ENCODE measurements around the gene ATP2B3. TPM values are rescaled to one million over a fixed set of nuclear protein-coding genes. Genes with fewer than 3 reads are reported as not detected.

Gene ATP2B3
- total RNA-seq, 1 experiment from 2014 or later, result 0.35 TPM

DNA sequence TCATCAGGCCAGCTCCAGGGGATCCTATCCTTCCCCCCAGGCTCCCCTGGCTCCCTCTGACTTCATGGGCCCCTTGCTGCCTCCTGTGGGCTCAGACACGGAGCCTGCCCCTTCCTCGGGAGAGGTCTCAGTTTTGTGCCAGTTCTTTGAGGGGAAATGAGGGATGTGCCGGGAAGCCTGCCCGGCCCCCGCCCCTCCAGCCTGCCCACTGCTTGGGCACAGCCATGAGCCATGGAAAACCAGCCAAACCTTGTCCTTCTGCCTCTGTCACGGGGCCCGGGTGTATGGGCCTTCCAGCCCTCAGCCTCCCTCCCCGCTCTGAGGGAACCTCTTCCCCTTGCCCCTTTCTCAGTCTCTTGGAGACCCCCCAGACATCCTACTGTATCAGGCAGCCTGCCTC is 15.9 kb upstream of the ATP2B3 start:
- Histone ChIP-seq H3K56ac (ENCODE audit: insufficient read length, low read depth, low read length) (no peak overlapping the region), H4K20me1 (ENCODE audit: control insufficient read depth, insufficient read depth, insufficient read length) (no peaks in the 10 kb centered on the region), H3K18ac (ENCODE audit: insufficient read length, low read depth, low read length) (no peak overlapping the region), H2AK5ac (ENCODE audit: insufficient read length, low read length) (no peak overlapping the region), H3K27ac (ENCODE audit: insufficient read length, low read depth, low read length) (no peak overlapping the region), H4K5ac (ENCODE audit: insufficient read length, low read depth, low read length) (no peak overlapping the region), H2BK12ac (ENCODE audit: insufficient read length, low read depth, low read length) (no peak overlapping the region), H3T11ph (ENCODE audit: low read length) (no peak overlapping the region), H2BK15ac (ENCODE audit: low read depth, low read length) (no peak overlapping the region), H3K4me2 (ENCODE audit: insufficient read depth, insufficient read length, low read length) (no peak overlapping the region), H4K8ac (replicated peaks; ENCODE audit: insufficient read length, low read depth, low read length) (no peak overlapping the region), H3K23ac (ENCODE audit: insufficient read length, low read depth, low read length) (no peak overlapping the region), H3K9me3 (ENCODE audit: control insufficient read depth, low read depth, low read length) (peaks cover 25% of the 10 kb centered on the region), H2BK20ac (ENCODE audit: low read depth, low read length, poor library complexity, severe bottlenecking) (no peak overlapping the region), H3K79me1 (ENCODE audit: insufficient read depth, low read depth, low read length, poor library complexity, severe bottlenecking) (no peaks in the 10 kb centered on the region), H3K9ac (ENCODE audit: extremely low read depth, insufficient read length, low read length) (no peak overlapping the region), H3K27me3 (ENCODE audit: insufficient read depth, low read length) (no peaks in the 10 kb centered on the region), H3K4ac (ENCODE audit: low read depth, low read length) (no peak overlapping the region), H4K91ac (ENCODE audit: insufficient read length, low read depth, low read length) (no peak overlapping the region), H2AFZ (ENCODE audit: low read length) (no peak overlapping the region), H3K4me1 (ENCODE audit: insufficient read depth, low read length) (no peaks in the 10 kb centered on the region), H3K14ac (ENCODE audit: insufficient read depth, low read length) (no peak overlapping the region; the same call in 1 of the 2 replicates), H3K79me2 (ENCODE audit: insufficient read depth, low read length) (no peaks in the 10 kb centered on the region), H3K23me2 (ENCODE audit: insufficient read length, low read depth, low read length, poor library complexity, severe bottlenecking) (no peaks in the 10 kb centered on the region), H2BK5ac (ENCODE audit: insufficient read length, low read length) (no peak overlapping the region), H2BK120ac (ENCODE audit: low read depth, low read length, poor library complexity, severe bottlenecking) (no peak overlapping the region)
- WGBS (ENCODE audit: extremely low coverage, insufficient read length, low lambda C conversion rate), result no CpG with 5 or more reads among the region's 8 CpGs
- H3K9me3 Mint-ChIP-seq, result peaks cover 48 to 58% of the 10 kb centered on the region in 2 experiments
- TF ChIP-seq, protein P1, sequence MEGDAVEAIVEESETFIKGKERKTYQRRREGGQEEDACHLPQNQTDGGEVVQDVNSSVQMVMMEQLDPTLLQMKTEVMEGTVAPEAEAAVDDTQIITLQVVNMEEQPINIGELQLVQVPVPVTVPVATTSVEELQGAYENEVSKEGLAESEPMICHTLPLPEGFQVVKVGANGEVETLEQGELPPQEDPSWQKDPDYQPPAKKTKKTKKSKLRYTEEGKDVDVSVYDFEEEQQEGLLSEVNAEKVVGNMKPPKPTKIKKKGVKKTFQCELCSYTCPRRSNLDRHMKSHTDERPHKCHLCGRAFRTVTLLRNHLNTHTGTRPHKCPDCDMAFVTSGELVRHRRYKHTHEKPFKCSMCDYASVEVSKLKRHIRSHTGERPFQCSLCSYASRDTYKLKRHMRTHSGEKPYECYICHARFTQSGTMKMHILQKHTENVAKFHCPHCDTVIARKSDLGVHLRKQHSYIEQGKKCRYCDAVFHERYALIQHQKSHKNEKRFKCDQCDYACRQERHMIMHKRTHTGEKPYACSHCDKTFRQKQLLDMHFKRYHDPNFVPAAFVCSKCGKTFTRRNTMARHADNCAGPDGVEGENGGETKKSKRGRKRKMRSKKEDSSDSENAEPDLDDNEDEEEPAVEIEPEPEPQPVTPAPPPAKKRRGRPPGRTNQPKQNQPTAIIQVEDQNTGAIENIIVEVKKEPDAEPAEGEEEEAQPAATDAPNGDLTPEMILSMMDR (conservative IDR thresholded peaks at IDR 0.05), result no peak
- H3K36me3 Mint-ChIP-seq (ENCODE audit: insufficient read depth in 1 of 3, low read depth in 3 of 3), result peaks cover 6 to 8% (median 8%) of the 10 kb centered on the region in 3 experiments; a peak in 5 of 7 replicates
- H3K27me3 Mint-ChIP-seq (ENCODE audit: low read depth), result peaks cover 4% of the 10 kb centered on the region
- DNase-seq, result no peak
- H3K4me1 Mint-ChIP-seq, result no peaks in the 10 kb centered on the region
- H3K27ac Mint-ChIP-seq, result no peak overlapping the region
- H3K4me3 Mint-ChIP-seq, result no peak overlapping the region; a peak in 1 of 5 replicates

Data from H9 (cell line).